M059J (cell line): ENCODE measurements around the gene WDR6. TPM values are rescaled to one million over a fixed set of nuclear protein-coding genes. Genes with fewer than 3 reads are reported as not detected.

Experiments
- DNase-seq: peaks from one replicate; pipeline ENCODE4 v3.0.0-alpha.2; 2012; ENCODE audit warnings: low read depth
- total RNA-seq: library from RNA; depleted of rRNA; stranded (reverse); fragments of >200 nt; shearing (Covaris generic); gene quantifications from 2 replicates; pipeline ENCODE4 v1.2.3, GENCODE V29; 2014

WDR6 gene
- total RNA-seq, 1 experiment from 2014 or later = 39.0 TPM

DNA sequence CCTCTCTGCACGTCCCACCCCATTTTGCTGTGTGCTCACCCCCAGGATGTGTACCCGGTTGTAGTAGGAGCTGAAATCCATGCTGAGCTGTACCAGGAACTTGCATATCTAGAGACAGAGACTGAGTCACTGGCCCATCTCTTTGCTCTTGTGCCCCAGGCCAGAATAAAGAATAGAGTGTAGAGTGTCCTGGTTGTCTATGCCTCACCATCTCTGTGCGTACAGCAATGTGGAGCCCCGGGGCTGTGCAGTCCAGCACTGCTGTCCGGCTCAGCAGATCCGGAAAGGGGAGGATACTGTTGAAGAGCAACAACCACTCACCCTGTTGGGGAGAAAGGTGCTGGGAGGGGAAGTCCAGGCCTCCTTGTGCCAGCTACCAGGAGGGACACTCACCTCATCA is 8.6 kb downstream of the WDR6 start:
- DNase-seq = peak; percentile 26

DNA sequence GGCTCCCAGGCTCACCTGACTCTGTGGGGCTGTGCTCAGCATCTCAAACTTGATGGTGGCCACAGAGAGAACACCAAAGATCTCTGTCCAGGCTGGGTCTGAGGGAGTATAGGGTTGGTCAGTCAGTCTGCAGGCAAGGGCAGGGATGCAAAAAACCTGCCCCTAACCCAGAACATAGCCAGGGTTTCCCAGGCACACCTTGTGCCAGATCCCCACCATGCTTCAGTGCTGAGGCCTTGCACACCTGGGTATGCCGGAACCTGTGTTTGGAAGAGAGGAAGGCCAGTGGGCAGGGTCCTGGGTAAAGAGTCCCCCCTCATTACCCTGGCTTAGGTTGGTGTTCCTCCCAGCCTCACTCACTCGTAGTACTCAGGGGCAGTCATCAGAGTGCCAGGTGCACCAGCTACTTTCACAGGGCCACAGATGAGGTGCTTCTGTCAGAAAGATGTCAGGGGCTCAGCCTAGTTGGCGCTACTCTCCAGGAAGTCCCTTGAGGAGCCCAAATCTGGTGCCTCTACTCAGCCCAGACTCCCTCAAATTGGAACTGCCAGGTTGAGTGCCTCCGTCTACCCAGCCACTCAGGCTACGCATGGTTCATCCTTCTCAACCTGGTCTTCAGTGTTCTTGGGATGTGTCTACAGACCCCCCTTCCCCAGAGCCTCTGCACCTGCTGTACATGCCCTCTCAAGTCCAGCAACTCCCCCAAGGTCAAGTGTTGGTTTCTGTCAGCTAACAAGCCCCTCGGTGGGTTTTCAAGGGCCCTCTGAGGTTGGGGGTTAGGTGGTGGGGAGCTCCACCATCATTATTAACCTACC is 9.4 kb downstream of the WDR6 start:
- no peak for DNase-seq

DNA sequence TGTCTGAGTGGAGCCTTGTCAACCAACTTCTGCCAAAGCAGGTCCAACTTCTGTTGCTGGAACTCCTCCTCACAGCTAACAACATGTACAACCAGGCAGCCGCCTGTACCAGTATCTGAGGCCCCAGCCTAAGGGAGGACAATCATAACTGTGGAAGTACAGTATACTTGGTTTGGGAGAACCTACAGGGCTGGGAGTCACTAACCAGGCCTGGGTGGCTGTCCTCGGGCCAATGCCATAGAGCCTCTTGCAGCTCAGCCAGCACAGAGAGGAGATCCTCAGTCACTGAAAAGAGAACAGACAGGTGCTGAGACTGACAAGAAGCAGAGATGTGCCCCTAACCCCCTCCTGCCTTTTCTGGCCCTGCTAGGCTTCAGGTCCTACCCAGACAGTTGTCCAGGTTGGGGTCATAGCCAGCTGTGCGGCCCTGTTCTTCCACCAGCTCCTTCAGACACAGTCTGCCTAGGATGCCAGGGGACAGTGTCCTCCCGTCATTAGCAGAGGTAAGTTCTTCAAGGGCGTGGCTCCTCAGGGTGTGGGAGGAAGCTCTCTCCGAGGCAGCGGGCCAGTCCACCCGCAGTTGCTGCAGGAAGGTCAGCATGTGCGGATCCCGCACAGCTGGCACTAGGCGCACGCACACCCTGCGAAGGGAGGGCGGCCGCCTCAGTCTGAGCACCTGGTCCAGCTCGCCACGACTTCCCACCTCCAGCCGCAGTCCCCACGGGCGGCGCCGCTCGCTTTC is 10.2 kb downstream of the WDR6 start:
- peak; percentile 15 for DNase-seq

DNA sequence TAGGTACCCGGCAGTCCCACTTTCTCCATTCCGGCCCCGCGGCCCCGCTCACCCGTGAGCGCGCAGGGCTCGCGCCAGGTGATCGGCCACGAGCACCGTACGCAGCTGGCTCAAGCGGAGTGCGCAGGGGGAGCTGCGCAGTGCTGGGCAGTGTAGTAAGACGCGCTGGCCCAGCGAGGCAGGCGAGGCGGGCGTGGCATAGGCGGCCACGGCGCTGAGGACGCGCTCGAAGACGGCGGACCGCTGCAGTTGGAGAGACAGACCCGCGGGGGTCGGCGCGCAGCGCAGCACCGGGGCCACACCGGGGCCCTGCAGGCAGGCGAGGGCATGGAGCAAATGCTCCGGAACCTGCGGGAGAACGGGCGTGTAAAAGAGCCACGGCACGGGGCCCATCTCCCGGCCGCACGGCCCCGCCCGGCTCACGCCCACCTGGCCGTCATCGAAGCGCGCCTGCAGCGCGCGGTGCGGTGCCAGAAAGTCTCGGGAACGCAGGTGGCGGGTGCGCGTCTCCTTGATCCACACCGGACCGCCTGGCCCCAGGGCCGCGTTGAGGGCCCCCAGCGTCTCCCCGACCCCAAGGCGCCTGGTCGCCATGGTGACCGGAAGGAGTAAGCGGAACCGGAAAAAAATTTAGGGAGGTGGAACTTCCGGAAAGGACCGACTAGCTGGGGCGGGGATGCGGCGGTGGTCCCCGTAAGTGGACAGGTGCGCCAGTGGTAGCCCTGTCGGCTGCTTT is 10.9 kb downstream of the WDR6 start, which contains the start of gene DALRD3:
DALRD3 (minus strand) TSS at position 610 of the 736 bp plus-strand sequence; CDS start at position 594, 16 bp downstream.
- DNase-seq = peak; percentile 70

DNA sequence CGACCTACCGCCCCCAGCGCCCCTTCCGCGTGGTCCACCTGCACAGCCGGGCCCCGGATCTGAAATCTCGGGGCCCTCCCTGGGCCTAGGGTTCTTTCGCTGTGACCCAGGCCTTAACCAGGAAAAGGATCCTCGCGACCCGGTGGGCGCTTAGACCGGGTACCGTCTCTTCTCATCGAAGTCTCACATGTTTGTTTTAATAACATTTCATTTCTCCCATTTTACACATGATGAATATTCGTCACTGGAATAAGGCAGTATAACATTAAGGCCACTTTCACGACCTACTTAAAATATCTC is 11.5 kb downstream of the WDR6 start:
- DNase-seq = no peak

DNA sequence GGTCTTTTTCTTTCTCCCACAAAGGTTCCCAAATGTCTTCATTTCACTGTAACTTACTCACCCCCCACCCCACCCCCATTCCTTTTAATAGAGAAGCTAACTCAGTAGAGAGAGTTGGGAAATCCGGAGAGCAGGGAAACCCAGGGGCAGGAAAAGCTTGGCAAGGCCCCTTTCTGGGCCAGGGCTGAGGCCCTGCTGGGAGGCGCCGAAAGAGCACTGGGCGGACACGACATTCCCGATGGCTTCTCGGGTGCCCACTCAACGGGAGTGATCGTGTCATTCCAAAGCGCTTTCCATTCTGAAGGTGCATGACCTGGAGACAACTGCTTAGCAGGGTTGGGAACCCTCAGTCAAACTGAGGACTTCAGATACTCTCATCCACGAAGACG is 12.7 kb downstream of the WDR6 start:
- DNase-seq = peak; percentile 13

DNA sequence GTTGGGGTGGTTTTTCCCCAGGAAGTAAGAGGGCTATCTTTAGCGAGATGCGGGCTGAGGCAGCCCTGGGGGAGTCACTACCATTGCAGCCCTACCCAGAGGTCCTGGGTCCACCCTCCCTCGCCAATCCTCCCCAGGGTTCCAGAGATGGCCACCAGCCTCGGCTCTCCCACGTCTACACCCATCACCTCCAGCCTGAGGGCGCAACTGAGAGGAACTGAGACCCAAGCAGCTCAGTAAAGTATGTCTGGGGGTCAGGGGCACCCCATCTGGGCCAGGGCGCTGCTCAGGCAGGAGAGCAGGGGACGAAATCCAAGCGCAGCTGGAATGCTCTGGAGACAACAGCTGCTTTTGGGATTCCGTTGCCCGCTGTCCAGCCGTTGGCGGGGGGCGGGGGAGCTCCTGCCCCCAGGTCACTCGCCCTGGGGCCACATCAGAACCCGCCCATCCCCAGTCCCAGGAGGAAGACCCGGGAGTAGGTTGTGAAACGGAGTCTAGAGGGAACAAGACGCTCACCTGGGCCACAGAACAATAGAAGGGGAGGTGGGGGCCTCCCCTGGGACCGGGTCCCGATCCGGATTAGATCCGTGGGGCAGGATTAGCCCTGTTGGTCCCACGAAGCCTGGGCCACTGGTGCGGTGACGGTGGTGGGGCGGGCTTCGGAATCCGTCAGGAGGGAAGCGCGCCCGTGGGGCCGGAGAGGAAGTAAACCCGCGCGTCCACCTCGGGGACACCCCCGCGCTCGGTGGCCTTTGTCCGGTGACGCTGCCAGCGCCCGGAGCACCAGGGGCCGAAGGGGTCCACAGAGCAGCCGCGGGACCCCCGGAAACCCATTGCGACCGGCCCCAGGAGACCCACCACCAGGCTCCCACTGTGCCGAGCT is 13.4 kb downstream of the WDR6 start:
- DNase-seq = peak; percentile 27

DNA sequence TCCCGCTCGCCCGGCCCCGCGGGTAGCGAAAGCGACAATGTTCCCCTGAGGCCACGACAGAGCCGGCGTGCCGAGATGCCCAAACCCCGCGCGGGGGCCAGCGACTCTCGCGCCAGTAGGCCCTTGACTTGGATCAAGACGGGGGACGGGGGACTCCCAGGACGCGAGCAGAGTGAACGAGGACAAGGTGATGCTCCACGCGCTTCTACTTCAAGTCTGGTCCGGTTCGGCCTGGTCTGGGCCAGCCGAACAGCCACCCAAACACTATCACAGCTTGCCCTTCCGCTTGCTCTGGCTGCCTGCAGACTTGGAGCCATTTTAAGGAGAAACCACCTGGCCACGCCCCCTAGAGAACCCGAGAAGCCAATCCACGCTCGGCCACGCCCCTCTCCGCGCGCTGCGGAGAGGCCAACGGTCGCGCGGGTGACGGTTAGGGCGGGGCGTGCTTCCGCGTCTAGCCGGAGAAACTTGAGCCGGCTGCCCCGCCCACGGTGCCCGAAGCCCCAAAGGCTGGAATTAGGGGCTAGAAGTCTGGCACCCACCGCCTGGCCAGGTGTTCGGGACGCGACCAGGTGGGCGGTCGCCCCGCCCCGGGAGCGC is 14.1 kb downstream of the WDR6 start:
- DNase-seq = peak; percentile 95

DNA sequence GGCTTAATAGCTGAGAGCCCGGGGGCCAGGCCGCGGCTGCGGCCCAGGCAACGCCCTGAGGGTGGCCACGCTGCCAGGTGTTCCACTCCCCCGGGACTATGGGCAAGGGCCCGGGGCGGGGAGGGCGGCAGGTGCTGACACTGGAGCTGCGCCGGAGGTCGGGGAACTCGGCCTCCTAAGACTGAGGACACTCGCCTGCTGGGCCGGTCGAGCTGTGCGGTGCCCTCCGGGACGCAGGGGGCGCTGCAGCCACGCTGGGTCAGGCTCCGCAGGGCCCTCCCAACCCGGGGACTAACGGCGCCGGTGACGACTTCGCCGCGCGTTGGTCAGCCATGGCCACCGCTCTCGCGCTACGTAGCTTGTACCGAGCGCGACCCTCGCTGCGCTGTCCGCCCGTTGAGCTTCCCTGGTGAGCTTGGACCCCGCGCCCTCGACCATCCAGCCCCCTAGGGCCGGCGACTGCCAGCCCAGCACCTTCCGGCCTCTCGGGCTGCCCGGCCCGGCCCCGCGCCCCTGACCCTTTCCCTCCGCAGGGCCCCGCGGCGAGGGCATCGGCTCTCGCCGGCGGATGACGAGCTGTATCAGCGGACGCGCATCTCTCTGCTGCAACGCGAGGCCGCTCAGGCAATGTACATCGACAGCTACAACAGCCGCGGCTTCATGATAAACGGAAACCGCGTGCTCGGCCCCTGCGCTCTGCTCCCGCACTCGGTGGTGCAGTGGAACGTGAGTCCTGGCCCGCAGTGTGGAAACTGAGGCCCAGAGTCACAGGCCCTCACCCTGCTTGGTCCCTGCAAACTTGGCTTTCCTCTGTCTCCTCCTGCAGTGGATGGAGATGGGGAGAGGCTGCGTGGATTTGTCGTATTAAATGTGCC is 14.9 kb downstream of the WDR6 start, which contains the start of gene NDUFAF3:
NDUFAF3 (plus strand) TSS at position 309 of the 875 bp plus-strand sequence; CDS start at position 333, 24 bp downstream.
- DNase-seq = peak; percentile 88

DNA sequence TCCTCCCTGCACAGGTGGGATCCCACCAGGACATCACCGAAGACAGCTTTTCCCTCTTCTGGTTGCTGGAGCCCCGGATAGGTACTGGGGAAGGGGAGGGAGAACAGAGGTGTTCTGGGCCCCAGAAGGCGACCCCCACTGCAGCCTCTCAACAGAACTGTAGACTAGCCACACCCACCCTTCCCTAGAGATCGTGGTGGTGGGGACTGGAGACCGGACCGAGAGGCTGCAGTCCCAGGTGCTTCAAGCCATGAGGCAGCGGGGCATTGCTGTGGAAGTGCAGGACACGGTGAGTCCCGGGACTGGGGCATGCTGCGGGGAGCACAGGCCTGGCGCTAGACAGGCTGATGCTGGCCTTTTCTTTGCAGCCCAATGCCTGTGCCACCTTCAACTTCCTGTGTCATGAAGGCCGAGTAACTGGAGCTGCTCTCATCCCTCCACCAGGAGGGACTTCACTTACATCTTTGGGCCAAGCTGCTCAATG is 15.5 kb downstream of the WDR6 start:
- peak; percentile 25 for DNase-seq

DNA sequence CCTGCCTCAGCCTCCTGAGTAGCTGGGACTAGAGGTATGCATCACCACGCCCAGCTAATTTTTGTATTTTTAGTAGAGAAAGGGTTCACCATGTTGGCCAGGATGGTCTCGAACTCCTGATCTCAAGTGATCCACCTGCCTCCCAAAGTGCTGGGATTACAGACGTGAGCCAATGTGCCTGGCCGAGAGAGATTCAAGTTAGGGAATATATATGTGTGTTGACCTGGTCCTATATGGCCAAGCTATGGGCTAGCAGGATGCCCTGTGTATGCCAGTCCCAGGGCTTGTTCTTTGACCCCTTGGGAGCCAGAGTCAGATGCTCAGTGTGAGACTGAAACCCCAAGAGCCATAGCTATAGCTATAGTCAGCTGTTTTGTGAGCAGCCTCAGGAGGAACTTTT is 16.6 kb downstream of the WDR6 start:
- no peak for DNase-seq

DNA sequence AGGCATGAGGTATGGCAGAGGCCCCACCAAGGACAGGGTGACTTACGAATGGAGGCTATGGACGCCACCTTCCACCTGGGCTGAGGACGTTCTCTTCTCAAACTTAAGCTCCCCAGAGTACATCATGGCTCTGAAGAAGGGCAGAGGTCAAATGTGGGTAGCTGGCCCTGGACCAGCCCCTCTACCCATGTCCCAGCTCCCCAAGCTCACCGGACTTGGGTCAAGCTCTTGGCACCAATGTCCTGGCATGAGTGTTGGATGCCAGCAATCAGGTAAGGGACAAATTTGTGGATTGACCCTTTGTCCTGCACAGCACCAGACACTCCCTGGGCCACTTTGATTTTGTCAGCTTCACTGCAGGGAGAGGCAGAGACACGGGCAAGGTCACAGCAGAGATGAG is 17.3 kb downstream of the WDR6 start:
- DNase-seq = no peak

DNA sequence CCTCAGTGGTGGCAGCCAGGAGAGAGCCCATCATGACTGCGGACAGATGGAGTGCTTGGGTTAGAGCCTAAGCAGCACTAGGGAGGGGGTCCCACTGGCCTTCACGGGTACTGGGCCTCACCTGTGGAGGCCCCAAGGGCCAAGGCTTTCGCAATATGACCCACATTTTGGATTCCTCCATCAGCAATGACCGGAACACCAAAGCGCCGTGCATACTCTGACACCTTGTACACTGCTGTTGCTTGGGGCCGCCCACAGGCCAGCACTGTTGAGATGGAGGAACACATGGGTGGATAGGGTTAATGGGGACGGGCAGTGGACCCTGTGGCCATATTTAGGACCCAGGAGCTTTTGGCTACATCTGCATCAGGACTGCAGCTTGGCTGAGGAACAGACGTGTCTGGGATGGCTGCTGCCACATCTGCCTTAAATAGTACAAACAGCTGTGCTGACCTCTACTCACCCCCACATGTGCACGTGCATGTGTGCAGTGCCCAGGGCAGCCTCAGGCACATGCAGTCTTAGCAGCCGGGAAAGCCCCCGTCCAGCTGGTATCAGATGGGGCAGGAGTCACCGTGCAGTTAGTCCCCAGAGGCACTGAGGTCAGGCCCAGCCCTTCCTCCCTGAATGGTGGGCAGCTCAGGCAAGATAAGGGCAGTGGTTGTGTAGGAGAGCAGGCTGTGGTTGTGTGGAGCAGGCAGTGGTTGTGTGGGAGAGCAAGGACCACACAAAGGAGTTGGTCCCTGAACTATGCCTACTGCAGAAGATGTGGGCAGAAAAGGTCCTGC is 18.0 kb downstream of the WDR6 start:
- DNase-seq = no peak

DNA sequence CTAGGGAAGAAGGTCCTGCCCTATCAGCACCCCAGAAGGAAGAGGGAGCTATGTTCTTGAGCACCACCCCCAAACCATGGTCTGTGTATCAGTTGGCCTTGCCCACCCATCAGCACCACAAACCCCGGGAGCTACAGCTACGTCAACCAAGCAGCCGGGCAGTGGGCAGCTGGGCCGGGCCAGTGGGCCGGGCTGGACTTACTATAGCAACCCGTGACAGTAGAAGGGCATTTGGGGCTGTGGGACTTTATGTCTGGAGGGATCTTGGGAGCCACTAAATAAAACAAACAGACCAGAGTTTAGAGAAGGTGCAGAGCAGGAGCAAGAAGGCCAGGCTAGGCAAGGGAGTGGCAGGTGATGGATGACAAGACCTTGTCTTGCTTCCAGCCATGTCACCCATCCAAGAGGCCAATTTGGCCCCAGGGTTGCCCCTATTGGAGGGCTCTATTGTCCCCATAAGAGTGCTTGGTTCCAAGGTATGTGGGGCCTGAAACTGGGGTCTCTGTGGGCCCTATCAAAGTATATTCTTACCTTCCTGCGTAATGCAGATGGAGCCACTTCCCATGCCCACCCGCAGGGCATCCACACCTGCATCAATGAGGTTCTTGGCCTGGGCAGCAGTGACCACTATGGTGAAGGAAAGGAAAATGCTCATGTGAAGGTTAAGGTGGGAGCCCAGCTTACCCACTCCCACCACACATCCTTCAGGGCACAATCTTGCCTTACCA is 18.8 kb downstream of the WDR6 start:
- DNase-seq = no peak

DNA sequence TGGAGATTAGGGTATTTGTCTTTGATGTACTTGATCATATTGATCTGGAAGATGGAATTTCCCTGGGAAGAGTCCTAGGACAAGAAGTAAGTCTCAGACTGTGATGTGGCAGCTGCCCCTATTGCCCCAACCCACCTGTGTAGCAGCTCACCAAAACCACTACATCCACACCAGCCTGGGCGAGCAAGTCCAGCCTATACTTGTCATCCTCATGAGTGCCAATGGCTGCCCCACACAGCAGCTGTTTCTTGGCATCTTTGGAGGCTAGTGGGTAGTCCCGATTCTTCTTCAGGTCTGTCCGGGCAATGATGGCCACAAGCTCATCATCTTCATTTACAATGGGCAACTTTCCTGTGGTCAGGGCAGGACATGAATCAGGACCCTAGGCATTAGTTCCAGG is 19.3 kb downstream of the WDR6 start:
- DNase-seq = no peak

DNA sequence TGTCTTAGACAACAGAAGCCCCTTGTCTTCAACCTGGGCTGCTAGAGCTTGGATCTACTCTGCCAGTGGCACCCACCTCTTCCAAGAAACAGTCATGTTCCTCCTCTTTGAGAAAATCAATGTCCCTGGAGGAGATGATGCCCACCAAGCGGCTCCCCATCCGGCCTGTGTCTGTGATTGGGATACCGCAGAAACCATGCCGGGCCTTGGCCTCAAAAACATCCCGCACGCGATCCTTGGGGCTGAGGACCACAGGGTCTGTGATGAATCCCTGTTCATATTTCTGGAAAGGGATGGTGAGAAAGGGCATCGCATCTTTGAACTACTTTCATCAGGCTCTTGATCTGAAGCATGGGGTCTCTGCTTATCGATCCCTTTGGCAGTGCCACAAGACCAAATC is 20.4 kb downstream of the WDR6 start:
- DNase-seq = no peak

DNA sequence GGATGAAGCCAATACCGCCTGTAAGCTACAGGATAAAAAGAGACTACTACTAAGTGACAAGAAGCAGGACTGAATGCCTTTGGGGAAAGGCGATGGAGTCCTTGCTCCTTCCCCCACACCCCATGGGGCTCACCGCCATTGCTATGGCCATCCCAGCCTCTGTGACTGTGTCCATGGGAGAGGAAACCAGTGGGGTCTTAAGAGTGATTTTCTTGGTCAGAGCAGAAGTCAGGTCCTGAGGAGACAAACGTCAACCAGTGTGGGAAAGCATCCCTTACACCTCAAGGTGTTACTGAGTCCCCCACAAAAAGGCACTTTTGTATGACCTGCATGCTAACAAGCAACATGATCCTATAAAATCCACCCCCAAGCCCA is 21.1 kb downstream of the WDR6 start:
- DNase-seq = no peak
